KG1 (cell line): Measurements from ENCODE around the gene CDK9.
"Not testable (repeated sequence)": the region's sequence is repeated elsewhere in the genome, so short reads cannot be mapped to it uniquely, and the experiment has no call there.

Source experiments
- DNase-seq: peaks from one replicate; lab custom pipeline; 2025; lab: John Stamatoyannopoulos, UW

Gene CDK9

DNA sequence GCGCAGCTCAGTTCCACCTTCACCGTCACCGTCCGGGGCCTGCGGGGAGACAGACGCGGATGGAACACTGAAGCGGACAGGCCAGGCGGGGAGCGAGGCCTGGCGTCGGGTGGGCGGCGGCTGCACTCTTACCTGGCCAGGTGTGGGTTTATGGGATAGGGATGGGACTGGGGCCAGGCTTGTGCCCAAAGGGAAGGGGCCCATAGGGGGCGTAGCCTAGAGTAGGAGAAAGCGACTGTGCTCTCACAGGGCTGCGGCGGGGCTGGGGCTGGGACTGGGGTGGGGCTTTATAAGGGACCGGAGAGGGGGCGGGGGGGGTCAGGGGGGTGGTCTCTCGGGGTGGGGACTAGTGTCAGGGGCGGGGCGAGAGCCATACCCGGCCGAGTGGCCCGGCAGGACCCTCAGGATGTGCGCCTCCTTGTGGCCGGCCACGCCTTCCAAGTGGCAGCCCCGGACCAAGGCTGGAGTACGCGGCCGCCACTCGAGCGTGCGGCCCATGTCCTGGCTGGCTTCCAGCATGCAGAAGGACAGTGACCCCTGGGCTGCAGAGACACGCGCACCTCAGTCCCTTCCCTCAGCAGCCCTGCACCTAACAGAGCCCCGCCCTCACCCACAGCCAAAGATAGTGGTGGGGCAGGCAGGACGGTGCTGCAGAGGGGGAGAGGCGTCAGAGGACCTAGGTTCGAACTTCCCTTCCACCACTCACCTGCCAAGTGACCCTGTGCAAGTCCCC lies 39.7 kb downstream of the CDK9 start:
- DNase-seq, result no peak

DNA sequence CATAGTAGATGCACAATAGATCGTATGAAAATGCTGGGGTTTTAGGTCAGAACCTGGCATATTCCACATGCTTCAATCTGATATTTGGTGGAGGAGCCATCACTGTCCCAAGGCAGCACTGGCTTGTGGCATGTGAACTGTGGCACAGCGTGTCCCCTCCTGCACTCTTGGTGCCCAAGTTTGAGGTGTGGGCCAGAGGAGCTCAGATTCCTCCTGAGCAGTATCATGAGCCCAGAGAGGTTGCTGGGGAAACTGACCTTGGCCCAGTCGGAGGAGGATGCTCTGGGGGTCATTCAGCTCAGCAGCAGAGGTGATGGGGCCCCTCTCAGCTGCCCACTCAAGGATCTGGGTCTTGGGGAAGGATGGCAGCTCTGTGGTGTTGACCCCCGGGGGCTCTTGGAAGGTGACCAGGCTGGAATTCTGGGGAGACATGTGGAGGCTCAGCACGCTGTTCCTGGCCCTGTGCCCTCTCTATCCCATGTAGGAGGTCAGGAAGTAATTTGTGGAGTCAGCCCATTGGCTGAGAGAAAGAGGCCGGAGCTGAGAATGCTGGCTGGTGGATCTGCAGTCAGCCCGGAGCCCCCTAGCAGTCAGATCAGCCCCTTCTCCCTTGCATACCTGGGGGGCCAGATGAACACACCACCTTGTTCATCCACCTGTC lies 40.5 kb downstream of the CDK9 start:
- DNase-seq, result no peak

DNA sequence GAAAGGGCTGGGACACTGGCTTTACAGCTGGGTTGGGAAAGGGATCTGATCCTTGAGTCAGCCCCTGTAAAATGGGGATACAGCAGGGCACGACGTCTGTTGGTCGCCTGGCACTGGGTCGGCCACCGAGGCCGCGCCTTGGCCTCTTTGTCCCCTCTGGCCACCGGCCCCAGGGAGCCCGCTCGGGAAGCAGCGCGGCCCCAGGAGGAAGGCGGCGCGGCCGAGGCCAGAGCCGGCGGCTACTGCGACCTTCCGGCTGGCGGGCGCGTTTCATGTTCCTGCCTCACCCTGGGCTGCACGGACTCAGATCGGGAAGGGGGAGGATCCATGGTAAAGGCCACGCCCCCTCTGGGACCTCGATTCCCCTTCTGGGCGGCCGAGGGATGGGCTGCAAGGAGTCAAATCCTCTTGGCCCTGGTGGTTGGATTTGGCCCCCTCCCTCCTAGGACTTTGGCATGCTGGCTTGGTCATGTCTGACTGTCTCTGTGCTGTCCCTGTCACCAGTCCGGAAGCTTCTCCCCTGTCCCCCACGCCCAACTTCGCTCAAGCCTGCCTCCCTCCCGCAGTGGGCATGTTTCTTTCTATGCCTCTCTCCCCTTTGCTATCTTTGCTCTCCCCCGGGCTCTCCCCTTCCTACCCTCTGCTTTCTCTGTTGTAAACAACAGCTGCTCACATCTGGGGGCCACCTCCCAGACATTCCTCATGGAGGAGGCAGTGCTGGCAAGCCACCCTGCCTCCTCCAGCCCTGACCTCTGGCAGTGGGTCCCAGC lies 42.6 kb downstream of the CDK9 start:
- DNase-seq, result no peak

DNA sequence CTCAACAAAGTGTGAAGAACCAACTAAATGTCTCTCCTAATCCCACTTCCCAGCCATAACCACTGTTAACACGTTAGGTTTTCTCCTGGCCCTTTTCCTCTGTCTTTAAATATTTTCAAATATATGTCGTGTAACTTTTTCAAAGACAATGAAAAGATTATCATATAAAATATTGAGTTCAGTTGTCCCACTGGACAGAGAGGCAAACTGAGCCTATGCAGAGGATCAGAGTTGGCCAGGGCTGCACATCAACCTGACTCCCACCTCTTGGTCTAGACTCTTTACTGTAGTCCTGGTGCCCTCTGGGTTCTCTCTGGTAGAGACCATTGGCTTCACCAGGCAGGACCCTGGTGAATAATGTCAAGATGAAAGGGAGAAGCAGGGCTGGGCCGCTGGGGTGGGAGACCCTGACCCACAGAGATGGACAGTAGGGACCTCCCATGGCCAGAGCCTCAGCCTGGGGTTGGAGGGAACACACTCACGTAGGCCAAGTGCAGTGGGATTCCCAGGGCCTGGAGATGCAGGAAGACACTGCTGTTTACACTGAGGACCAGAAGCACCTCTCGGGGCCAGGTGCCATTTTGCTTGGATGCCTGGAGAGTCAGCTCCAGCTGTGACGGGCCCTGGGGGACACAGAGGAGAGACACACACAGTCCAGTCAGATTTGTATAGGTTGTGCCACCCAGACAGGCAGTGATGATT lies 43.5 kb downstream of the CDK9 start:
- DNase-seq, result no peak

DNA sequence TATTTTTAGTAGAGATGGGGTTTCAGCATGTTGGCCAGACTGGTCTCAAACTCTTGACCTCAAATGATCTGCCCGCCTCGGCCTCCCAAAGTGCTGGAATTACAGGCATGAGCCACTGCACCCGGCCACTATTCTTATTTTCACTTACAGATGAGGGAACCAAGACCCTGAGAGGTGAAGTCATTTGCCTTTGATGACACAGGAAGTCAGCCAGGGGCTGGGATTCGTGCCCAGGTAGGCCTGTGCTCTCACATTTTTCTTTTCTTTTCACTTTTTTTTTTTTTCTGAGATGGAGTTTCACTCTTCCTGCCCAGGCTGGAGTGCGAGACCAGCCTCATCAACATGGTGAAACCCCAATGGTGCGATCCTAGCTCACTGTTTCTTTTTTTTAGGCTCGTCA lies 46.4 kb downstream of the CDK9 start:
- DNase-seq, result no peak

DNA sequence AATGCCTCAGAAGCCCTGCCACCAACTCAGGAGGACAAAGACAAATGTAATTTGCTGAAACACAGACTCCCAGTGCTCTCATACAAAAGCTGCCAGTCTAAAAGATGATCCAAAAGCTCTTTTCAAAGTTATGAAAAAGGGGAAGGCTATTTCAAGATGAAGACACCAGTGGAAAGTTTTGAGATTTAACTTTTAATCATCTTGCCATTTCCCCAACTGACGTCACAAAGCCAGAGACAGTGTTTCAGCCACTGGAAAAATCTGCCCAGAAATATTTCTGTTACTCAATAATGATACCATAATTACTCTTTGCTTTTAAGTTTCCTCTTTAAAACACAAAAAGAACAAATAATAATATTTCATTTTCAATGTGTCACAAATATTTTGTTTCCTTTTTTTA lies 47.7 kb downstream of the CDK9 start:
- no peak for DNase-seq

DNA sequence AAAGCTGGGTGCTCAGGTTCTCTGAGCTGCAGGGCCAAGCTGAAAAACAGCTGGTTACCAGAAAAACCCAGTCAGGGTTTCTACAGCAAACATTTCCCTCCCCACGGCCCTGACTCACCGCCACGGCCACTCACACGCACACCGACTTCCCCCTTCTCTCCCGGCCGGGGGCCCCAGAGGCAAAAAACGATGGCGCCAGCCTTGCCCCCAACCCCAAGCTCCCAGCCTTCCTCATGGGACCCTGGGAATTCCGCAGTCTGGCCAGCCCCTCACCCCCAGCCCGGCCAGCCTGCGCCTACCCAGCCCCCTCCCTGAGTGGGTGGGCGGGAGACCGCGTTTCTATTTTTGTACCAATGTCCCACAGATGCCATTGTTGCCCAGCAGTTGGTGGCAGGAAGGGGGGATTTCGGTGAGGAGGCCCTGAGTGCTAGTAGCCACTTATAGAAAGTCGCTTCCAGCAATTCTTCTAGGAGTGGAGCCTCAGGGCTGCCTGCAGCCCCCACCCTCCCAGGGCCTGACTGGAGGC lies 50.2 kb downstream of the CDK9 start:
- DNase-seq, result no peak

DNA sequence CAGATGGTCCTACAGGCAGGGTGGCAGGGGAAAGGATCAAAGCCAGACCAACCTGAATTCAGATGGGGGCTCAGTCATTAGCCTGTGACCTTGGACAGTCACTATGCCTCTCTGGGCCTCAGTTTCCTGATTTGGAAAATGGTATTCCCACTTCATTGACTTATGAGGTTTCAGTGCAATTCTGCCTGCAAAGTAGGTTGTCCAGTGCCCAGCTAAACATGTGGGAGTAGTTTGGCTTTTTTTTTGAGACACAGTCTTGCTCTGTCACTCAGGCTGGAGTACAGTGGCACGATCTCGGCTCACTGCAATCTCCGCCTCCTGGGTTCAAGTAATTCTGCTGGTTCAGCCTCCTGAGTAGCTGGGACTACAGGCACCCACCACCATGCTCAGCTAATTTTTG lies 50.7 kb downstream of the CDK9 start:
- DNase-seq, result not testable (repeated sequence)

DNA sequence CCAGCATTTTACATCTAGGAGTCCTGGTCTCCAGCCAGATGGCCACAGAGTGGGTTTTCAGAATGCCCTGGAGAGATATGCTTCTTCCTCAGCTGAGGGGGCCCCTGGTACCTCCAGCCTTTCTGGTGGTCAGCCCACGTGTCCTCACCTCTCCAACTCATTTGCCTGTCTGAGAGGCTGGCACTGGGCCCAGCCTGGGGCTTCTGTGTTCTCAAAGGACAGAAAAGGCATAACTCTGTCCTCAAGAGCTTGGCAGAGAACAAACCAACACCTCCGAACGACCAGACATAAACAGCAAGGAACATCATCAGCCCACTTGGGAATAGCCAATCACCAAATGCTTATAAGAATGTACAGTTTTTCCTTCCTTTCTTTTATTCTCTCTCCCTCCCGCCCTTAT lies 51.5 kb downstream of the CDK9 start:
- DNase-seq, result no peak

DNA sequence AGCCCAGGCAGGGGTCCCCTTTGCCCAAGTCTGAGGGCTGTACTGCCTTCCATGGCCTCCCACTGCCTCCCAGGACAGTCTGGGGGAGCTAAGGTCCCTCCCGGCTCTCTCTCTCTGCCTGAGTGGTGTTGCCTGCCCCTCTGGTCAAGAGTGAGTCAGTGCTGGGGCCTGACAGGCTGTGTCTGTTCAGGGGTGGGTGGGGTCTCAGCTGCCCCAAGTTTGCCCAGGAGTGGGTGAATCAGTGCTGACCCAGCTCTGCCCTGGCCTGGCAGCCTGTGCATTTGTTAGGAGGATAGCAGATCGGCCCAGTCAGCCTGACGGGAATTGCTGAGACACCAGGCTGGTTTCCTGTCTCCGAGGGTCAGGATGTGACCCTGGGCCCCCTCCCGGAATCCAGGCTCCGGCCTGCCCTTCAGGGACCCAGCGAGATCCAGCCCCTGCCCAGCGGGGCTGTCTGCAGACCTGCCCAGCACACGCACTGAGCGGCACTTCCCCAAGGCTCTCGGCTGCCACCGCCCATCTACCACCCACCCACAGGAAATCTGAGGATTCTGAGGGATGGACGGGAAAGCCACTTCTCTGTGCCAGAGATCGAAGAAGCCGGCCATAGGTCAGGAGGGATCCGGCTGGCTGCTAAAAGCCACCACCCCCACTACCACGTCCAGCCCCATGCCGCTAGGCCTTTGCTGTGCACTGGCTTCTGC lies 52.7 kb downstream of the CDK9 start:
- DNase-seq, result no peak
